ENCODE measurements around the gene HSPB7. TPM values are rescaled to one million over a fixed set of nuclear protein-coding genes. Genes with fewer than 3 reads are reported as not detected.
"Not testable (repeated sequence)": the region's sequence is repeated elsewhere in the genome, so short reads cannot be mapped to it uniquely, and the experiment has no call there.

HSPB7 gene
- total RNA-seq, 1 experiment from 2014 or later, result not detected

DNA sequence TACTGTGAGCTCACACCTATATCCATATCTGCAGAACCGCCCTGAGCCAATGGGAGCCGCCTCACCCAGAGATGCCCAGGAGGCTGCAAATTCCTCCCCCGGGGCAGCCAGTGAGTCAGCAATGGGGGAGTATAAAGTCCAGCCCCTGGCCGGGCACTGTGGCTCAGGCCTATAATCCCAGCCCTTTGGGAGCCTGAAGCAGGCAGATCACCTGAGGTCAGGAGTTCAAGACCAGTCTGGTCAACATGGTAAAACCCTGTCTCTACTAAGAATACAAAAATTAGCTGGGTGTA is 20.7 kb upstream of the HSPB7 start:
- H3K27me3 Mint-ChIP-seq (ENCODE audit: unreplicated experiment), result peaks cover 44% of the 10 kb centered on the region
- H3K27ac Mint-ChIP-seq (ENCODE audit: unreplicated experiment), result no peak overlapping the region
- intact Hi-C loops (cut with micrococcal nuclease; ENCODE audit: unreplicated experiment), result no loop called here
- TF ChIP-seq CTCF (IDR thresholded peaks at IDR 0.05; ENCODE audit: unreplicated experiment), result no peak
- no peaks in the 10 kb centered on the region for H3K36me3 Mint-ChIP-seq (ENCODE audit: insufficient read depth, unreplicated experiment)
- no peaks in the 10 kb centered on the region for H3K9me3 Mint-ChIP-seq (ENCODE audit: low read depth, unreplicated experiment)
- CTCF ChIA-PET, result interaction anchor here (0.6 kb wide), 1 partner anchor 86 kb away, joined by 3 read pairs; no protein-coding TSS in a partner anchor
- DNase-seq, result peak; percentile 46
- no TSS peak for BruUV-seq (replicated peaks)
- H3K4me1 Mint-ChIP-seq (ENCODE audit: low read depth, unreplicated experiment), result no peaks in the 10 kb centered on the region
- no peak overlapping the region for H3K4me3 Mint-ChIP-seq (ENCODE audit: low read depth, unreplicated experiment)

DNA sequence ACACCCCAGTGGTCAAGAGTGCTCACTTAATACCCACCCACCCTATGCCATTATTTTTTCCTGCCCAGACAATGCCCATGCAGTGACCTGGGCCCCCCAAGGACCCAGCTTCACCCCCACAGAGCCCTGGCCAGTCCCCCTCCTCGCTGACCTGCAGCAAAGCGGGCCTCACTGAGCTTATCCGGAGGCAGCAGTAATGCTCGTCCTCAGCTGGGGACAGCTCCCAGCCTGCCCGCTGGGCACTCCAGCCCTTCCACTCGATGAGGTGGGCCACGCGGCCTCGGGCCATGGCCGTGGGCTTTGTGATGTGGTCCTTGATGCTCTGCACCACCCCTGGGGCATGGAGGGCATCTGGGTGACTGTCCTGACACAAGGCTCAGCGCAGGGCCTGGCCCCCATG is 18.6 kb upstream of the HSPB7 start:
- intact Hi-C loops (cut with micrococcal nuclease; ENCODE audit: unreplicated experiment); H3K4me3 Mint-ChIP-seq (ENCODE audit: low read depth, unreplicated experiment); H3K36me3 Mint-ChIP-seq (ENCODE audit: insufficient read depth, unreplicated experiment); H3K9me3 Mint-ChIP-seq (ENCODE audit: low read depth, unreplicated experiment); DNase-seq; H3K4me1 Mint-ChIP-seq (ENCODE audit: low read depth, unreplicated experiment); H3K27ac Mint-ChIP-seq (ENCODE audit: unreplicated experiment); BruUV-seq (replicated peaks): not testable (repeated sequence)
- peaks cover 34% of the 10 kb centered on the region for H3K27me3 Mint-ChIP-seq (ENCODE audit: unreplicated experiment)
- CTCF ChIA-PET, result interaction anchor here (1.0 kb wide), 1 partner anchor 21 kb away, joined by 5 read pairs; no protein-coding TSS in a partner anchor

DNA sequence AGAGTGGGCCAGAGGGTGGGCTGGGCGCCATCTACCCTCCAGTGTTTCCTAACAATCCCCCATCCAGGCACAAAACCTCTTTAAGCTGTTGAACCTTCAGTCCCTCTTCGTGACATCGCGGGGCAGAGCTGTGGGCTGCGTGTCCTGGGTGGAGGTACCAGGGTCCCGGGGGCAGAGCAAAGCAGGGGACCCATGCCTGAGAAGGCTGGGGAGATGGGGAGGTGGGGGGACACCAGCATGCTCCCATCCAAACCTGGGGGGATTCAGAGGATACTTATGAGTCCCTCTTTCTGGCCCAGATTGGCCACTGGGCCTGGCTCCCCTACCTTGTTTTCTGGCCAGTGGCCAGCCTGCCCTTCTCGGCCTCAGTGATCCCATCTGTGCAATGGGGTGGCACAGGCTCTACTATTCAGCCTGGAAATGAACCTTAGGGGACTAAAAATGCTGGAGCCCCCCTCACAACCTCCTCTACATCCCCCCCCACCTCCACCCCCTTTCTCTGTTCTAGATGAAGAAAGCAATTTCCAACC is 15.3 kb upstream of the HSPB7 start:
- CTCF ChIA-PET, result interaction anchor here (0.6 kb wide), 1 partner anchor 11 kb away, joined by 4 read pairs; no protein-coding TSS in a partner anchor
- intact Hi-C loops (cut with micrococcal nuclease; ENCODE audit: unreplicated experiment), result loop anchor here (2.0 kb wide), 1 partner anchor 24 kb away; no protein-coding TSS in a partner anchor
- H3K4me1 Mint-ChIP-seq (ENCODE audit: low read depth, unreplicated experiment); H3K4me3 Mint-ChIP-seq (ENCODE audit: low read depth, unreplicated experiment); BruUV-seq (replicated peaks); H3K27ac Mint-ChIP-seq (ENCODE audit: unreplicated experiment); H3K36me3 Mint-ChIP-seq (ENCODE audit: insufficient read depth, unreplicated experiment); DNase-seq; H3K9me3 Mint-ChIP-seq (ENCODE audit: low read depth, unreplicated experiment): not testable (repeated sequence)
- peaks cover 43% of the 10 kb centered on the region for H3K27me3 Mint-ChIP-seq (ENCODE audit: unreplicated experiment)

DNA sequence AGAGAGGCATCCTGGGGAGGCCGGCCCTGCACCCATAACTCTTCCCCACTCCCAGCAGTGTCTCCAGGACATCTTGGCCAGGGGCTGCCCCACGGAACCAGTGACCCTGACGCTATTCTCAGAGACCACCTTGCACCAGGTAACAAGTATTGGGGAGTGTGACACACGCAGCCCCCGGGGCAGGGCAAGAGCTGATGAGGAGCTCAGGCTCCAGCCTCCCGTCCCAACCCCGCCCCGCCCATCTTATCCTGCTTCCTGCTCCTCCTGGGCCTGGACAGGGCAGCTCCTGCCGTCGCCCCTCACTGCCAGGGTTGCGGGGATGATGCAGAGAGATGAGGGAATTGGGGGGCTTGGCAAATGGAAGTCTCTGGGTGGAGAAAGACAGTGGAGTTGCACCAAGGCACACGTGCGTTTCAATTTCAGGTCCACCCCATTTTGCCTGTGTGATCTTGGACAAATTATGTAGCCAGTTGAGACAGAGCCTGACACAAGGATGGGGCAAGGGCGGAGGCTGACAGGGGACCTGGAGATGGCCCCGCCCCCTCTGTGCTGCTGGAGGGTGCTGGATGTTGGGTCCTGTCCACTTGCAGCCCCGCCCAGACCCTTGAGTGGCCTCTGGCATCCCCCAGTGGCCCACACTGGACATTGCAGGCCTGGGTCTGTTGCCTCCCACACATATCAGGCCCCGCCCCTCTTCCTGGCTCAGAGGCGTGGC is 14.7 kb upstream of the HSPB7 start:
- H3K27ac Mint-ChIP-seq (ENCODE audit: unreplicated experiment), result no peak overlapping the region
- no peak overlapping the region for H3K4me3 Mint-ChIP-seq (ENCODE audit: low read depth, unreplicated experiment)
- TF ChIP-seq CTCF (IDR thresholded peaks at IDR 0.05; ENCODE audit: unreplicated experiment), result peak; percentile 88
- H3K36me3 Mint-ChIP-seq (ENCODE audit: insufficient read depth, unreplicated experiment), result no peaks in the 10 kb centered on the region
- H3K4me1 Mint-ChIP-seq (ENCODE audit: low read depth, unreplicated experiment), result no peaks in the 10 kb centered on the region
- H3K27me3 Mint-ChIP-seq (ENCODE audit: unreplicated experiment), result peaks cover 43% of the 10 kb centered on the region
- no TSS peak for BruUV-seq (replicated peaks)
- intact Hi-C loops (cut with micrococcal nuclease; ENCODE audit: unreplicated experiment), result loop anchor here (2.0 kb wide), 1 partner anchor 24 kb away; no protein-coding TSS in a partner anchor
- H3K9me3 Mint-ChIP-seq (ENCODE audit: low read depth, unreplicated experiment), result no peaks in the 10 kb centered on the region
- DNase-seq, result peak; percentile 85
- CTCF ChIA-PET, result interaction anchor here (0.6 kb wide), 1 partner anchor 12 kb away, joined by 4 read pairs; no protein-coding TSS in a partner anchor

DNA sequence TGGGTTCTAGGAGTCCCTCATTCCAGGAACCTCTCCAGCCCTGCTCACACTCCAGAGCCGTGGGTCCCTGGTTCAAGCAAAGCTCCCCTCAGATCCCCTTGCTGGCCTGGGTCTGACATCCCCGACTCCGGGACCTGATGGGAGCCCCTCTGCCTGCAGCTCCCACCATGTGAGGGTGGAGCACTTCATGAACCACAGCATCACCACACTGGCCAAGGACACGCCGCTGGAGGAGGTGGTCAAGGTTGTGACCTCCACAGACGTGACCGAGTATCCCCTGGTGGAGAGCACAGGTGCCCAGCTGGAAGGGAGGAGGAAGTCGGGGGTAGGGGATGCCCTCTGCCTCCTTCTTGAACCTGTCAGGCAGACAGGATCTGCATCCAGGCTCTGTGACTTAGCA is 13.7 kb upstream of the HSPB7 start:
- Mint-ChIP-seq H3K27ac (ENCODE audit: unreplicated experiment) (no peak overlapping the region), H3K27me3 (ENCODE audit: unreplicated experiment) (peaks cover 37% of the 10 kb centered on the region), H3K4me3 (ENCODE audit: low read depth, unreplicated experiment) (no peak overlapping the region), H3K36me3 (ENCODE audit: insufficient read depth, unreplicated experiment) (no peaks in the 10 kb centered on the region), H3K9me3 (ENCODE audit: low read depth, unreplicated experiment) (no peaks in the 10 kb centered on the region), H3K4me1 (ENCODE audit: low read depth, unreplicated experiment) (no peaks in the 10 kb centered on the region)
- no TSS peak for BruUV-seq (replicated peaks)
- no peak for TF ChIP-seq CTCF (IDR thresholded peaks at IDR 0.05; ENCODE audit: unreplicated experiment)
- CTCF ChIA-PET, result no interaction called here
- no peak for DNase-seq
- intact Hi-C loops (cut with micrococcal nuclease; ENCODE audit: unreplicated experiment), result no loop called here

All from Calu3 (cell line).